PFSK-1 (cell line): ENCODE data around the gene PELI2.

Experiments
- FOXP2 ChIP-seq: optimal IDR thresholded peaks from 2 replicates; pipeline ENCODE3; 2011; ENCODE audit warnings: borderline replicate concordance, control low read depth, inconsistent platforms; ENCODE audit not compliant: insufficient read depth; ENCODE audit errors: extremely low read length, extremely low read depth
- POLR2AphosphoS5 ChIP-seq: IDR thresholded peaks from 2 replicates; pipeline ENCODE4 v1.6.1; 2012; ENCODE audit warnings: low read depth, mild to moderate bottlenecking, control low read depth, low read length, moderate library complexity
- REST ChIP-seq, 2 experiments: IDR thresholded peaks; 2 replicates each; pipeline versions ENCODE4 v1.6.1 to v1.8.0; 2011 to 2012; ENCODE audit warnings: low read depth in 2 of 2, low read length in 2 of 2, control low read depth in 1 of 2, inconsistent platforms in 1 of 2, mild to moderate bottlenecking in 1 of 2, moderate library complexity in 1 of 2; ENCODE audit not compliant: insufficient read depth in 1 of 2
- SIN3A ChIP-seq: IDR thresholded peaks from 2 replicates; pipeline ENCODE4 v1.6.1; 2012; ENCODE audit warnings: mild to moderate bottlenecking, low read length, moderate library complexity, borderline replicate concordance; ENCODE audit not compliant: insufficient read depth
- TAF1 ChIP-seq: IDR thresholded peaks from 2 replicates; pipeline ENCODE4 v1.6.1; 2012; ENCODE audit warnings: low read length, control low read depth, borderline replicate concordance; ENCODE audit not compliant: insufficient read depth

The PELI2 gene

GRCh38 chr14:56195223-56195622, 77.0 kb downstream of the PELI2 start:
- TF ChIP-seq SIN3A: no peak
- peak; percentile 65 to 81 for TF ChIP-seq REST (IDR thresholded peaks at IDR 0.05; ENCODE audit: insufficient read depth in 1 of 2, low read depth in 2 of 2, low read length in 2 of 2)
- TF ChIP-seq TAF1: no peak
- no peak for TF ChIP-seq FOXP2
- no peak for TF ChIP-seq POLR2AphosphoS5

GRCh38 chr14:56195704-56196103, 77.5 kb downstream of the PELI2 start:
- peak; percentile 38 for TF ChIP-seq FOXP2
- TF ChIP-seq POLR2AphosphoS5: no peak
- TF ChIP-seq SIN3A: peak; percentile 69; the same call in 1 of the 2 replicates

- no peak for TF ChIP-seq FOXP2
- TF ChIP-seq POLR2AphosphoS5: no peak
- TF ChIP-seq TAF1: no peak
- no peak for TF ChIP-seq SIN3A
- TF ChIP-seq REST (IDR thresholded peaks at IDR 0.05; ENCODE audit: insufficient read depth in 1 of 2, low read depth in 2 of 2, low read length in 2 of 2): no peak
Observed at GRCh38 chr14:56196274-56196673, 78.1 kb downstream of the PELI2 start.

- TF ChIP-seq FOXP2 (no peak), TAF1 (no peak), SIN3A (no peak), REST (IDR thresholded peaks at IDR 0.05; ENCODE audit: insufficient read depth in 1 of 2, low read depth in 2 of 2, low read length in 2 of 2) (no peak), POLR2AphosphoS5 (no peak)
Observed at GRCh38 chr14:56197150-56197549, 78.9 kb downstream of the PELI2 start.

GRCh38 chr14:56198438-56198837, 80.2 kb downstream of the PELI2 start:
- no peak for TF ChIP-seq REST (IDR thresholded peaks at IDR 0.05; ENCODE audit: insufficient read depth in 1 of 2, low read depth in 2 of 2, low read length in 2 of 2)
- TF ChIP-seq FOXP2: no peak
- TF ChIP-seq POLR2AphosphoS5: no peak
- no peak for TF ChIP-seq TAF1
- TF ChIP-seq SIN3A: no peak
